Measurements from ENCODE around the gene ATP2C2.

Gene ATP2C2

DNA sequence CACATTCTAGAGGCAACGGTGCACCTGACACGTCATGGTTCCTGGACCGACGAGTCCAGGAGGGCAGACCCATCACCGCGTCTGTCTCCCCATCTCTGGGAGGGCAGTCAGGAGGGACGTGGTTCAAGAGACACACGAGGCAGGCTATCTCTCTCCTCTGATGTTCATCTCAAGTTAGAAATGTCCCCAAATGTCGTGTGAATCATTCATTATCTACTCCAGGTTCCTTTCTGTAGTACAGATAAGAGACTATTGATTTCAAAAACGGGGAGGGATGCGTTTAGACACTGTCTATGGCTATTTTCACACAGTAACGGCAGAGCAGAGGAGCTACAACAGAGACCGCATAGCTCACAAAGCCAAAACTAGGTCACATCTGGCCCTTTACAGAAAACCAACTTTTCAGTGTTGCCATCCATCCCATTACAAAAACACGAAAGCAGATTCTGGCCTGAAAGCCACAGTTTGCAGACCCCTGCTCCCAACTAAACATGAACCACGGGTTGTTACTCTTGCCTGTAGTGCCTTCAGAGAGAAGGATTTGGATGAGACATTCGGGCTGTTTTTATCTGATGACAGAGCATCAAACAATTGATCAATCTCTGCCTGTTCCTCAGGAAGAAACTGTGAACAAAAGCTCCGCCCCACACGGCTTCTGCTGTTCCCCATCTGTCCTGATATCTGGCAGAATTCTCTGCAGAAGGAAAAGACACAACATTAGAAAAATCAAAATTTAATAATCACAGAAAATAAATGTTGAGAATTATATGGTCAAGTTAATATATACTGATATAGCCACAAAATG lies 129.3 kb downstream of the ATP2C2 start:
- DNase-seq (ENCODE audit: low read depth in 2 of 2) = no peak

DNA sequence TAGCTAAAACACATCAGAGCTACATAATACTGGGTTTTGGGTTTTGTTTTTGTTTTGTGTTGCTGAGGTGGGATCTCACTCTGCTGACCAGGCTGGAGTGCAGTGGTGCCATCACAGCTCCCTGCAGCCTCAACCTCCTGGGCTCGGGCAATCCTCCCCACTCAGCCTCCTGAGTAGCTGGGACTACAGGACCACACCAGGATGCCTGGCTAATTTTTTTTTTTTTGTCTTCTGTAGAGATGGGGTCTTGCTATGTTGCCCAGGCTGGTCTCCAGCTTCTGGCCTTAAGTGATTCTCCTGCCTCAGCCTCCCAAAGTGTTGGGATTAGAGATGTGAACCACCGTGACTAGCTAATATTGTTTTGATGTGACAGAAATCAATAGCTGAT lies 129.9 kb downstream of the ATP2C2 start:
- DNase-seq (ENCODE audit: low read depth in 2 of 2) = no peak

DNA sequence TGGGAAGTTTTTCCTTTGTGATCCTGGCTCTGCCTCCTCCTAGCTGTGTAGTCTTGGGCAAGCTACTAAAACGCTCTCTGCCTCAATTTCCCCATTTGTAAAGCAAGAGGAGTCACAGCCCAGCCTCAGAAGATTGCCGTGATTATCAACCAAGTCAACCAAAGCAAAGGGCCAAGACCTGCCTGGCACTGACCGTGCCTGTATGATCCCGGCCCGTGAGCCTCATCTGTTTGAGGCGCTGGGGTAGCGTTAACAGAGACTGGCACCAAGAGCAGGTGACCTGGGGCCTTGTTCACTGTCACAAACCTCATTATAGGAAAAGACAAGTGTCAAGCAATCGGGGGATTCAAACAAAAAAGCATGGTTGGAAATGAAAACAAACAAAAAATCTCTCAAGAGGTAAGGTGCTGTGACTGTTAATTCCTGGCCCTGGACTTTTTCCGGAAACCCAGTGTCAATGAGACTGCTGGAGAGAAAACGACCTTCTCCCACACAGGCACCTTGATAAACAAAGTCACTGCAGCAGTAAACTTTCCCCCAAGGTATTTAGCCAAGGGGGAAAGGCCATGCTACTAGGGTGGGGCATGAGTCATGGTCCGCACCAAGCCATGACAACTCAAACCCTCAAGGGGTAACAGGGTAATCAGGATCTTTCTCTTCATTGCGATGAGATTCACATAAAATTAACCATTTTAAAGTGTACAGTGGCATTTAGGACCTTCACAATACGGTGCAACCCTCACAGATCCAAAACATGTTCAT lies 130.7 kb downstream of the ATP2C2 start:
- no peak for DNase-seq (ENCODE audit: low read depth in 2 of 2)

DNA sequence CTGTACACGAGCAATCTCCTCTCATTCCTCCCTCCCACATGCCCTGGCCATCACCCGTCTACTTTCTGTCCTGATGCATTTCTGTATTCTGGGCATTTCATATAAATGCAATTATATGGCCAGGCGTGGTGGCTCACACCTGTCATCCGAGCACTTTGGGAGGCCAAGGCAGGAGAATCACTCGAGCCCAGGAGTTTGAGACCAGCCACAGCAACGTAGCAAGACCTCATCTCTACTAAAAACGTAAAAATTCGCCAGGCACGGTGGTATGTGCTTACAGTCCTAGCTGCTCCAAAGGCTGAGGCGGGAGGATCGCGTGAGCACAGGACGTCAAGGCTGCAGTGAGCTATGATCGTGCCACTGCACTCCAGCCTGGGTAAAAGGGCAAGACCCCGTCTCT lies 131.3 kb downstream of the ATP2C2 start:
- no peak for DNase-seq (ENCODE audit: low read depth in 2 of 2)

DNA sequence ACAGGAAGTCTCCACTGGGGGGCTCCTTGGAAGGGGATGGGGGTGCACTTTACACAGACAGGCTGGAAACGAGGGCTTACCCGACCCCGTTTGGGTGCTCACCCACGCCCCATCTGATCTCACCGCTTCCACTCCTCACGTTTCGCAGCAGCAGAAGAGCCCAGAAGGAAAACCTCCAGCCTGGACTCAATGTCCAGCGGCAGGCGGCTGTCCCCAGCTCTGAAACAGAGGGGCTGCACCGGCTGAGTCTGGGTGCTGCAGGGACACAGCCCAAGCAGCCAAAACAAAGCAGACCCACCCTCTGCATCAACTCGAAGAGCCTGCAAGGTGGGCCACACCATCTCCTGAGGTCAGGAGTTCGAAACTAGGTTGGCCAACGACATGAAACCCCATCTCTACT lies 132.2 kb downstream of the ATP2C2 start:
- DNase-seq (ENCODE audit: low read depth in 2 of 2) = no peak

DNA sequence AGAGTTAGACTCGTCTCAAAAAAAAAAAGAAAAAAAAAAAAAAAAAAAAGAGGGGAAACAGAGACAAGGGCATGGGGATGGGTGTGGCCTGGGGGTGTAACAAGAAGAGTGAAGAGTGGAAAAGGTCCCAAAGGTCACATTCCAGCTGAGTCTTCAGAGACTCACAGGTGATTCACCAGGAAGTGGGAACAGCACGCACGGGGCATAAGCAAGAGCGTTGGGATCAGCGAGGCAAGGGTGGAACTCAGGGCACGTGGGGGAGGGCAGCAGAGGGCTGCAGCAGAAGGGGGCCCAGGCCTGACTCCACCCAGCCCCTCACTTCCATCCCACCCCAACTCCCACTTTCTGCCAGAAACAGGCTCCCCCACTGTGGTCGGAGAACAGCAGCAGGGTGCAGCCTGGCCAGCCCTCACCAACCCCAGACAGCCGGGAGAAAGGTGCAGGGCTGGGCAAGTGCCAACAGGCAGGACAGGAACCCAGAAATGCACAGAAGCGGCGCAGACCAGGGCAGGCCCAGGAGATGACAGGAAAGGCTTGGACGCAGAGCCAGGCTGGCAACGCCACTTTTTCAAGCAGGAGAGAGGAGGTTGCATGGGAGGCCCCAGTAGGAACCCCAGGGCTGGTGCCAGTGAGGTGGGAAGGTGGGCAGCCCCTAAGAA lies 132.9 kb downstream of the ATP2C2 start:
- no peak for DNase-seq (ENCODE audit: low read depth in 2 of 2)

DNA sequence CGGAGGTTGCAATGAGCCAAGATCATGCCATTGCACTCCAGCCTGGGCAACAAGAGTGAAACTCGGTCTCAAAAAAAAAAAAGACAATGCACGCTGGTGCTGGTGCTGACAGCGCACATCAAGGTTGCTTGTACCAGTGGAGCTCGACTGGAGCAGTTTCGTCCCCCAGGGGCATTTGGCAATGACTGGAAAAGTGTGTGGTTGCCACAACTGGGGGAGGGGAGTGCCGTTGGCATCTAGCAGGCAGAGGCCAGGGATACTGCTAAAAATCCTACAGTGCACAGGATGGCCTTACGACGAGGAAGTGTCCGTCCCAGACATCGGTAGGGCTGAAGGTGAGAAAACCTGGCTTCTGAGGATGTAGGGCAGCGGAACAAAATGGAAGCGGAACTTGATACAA lies 133.7 kb downstream of the ATP2C2 start:
- no peak for DNase-seq (ENCODE audit: low read depth in 2 of 2)

DNA sequence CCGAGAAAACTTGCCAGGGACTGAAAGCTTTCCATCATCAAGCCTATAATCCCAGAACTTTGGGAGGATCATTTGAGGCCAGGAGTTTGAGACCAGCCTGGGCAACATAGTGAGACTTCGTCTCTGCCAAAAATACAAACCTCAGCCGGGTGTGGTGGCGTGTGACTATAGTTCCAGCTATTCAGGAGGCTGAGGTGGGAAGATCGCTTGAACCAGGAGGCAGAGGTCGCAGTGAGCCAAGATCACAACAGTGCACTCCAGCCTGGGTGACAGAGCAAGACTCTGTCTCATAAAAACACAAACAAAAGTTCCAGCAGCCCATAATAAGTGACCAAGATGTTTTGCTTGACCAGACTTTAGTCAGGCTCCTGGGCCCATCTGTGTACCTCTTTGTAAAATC lies 134.2 kb downstream of the ATP2C2 start:
- DNase-seq (ENCODE audit: low read depth in 2 of 2) = no peak

DNA sequence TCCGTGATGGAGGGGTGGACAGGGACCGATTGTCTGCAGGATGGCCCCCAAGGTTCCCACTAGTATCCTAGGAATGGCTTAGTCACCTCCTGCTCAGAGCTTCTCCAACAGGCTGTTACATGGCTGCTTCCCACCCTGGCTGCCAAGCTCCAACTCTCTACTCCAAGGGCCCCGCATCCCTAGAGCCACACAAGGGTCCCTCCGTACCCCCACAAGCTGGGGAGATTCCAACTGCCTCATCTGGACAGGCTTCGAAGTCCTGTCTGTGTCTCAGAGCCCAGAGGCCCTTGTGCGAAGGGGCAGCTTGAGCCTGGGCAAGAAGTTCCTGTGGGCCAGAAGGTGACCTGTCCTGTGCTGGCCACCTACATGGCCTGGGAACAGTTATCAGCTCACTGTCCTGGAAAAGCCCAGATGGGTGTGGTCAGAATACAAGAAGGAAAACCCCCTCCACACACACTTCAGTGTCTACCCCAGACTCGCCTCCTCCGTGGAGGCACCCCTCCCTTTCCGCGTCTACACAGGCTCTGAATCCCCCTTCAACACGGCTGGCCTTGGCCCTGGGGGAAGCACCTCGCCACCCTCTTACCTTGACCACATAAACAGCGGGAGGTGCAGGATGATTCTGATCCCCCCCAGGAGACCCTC lies 135.5 kb downstream of the ATP2C2 start:
- no peak for DNase-seq (ENCODE audit: low read depth in 2 of 2)

DNA sequence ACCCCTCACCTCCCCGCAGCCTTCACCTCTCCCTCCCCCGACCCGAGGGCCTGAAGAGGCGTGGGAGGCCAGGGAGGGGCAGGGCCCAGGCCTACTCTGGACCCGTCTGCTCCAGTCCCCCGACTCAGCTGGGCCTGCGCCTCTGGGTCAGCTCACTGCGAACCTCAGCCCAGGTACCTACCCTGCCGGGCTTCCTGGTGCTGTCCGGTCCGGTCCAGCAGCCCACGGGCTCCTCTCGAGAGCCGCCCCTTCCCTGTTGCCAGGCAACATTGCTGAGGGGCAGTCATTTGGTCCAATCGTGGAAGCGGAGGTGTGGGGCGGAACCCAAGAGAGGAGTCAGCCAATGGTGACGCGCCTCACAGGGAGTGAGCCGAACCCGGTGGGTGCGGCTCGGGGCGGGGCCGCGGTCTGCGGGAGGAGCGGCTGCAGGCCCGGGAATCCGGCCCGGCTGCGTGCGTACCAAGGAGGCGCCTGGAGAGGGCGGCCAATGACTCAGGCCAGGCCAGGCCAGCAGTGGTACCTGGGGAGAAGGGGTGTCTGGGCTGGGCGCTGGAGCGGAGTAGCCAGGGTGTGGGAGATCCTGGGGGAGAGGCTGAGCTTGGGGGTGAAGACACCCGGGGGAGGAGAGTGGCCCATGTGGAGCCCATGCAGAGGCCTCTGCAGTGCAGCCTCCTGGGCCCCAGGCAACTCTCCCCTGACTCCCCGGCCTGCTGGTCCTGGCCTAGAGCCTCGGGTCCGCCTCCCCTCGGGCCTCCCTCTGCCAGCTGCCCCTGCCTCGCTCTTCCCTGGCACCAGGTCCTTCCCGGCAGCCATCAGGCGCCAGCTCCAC lies 136.3 kb downstream of the ATP2C2 start, which contains the start of gene MEAK7:
MEAK7 (minus strand) TSS at position 240 of the 829 bp plus-strand sequence. CDS start 6,573 bp downstream, outside the sequence.
- DNase-seq (ENCODE audit: low read depth in 2 of 2) = peak; percentile 97

DNA sequence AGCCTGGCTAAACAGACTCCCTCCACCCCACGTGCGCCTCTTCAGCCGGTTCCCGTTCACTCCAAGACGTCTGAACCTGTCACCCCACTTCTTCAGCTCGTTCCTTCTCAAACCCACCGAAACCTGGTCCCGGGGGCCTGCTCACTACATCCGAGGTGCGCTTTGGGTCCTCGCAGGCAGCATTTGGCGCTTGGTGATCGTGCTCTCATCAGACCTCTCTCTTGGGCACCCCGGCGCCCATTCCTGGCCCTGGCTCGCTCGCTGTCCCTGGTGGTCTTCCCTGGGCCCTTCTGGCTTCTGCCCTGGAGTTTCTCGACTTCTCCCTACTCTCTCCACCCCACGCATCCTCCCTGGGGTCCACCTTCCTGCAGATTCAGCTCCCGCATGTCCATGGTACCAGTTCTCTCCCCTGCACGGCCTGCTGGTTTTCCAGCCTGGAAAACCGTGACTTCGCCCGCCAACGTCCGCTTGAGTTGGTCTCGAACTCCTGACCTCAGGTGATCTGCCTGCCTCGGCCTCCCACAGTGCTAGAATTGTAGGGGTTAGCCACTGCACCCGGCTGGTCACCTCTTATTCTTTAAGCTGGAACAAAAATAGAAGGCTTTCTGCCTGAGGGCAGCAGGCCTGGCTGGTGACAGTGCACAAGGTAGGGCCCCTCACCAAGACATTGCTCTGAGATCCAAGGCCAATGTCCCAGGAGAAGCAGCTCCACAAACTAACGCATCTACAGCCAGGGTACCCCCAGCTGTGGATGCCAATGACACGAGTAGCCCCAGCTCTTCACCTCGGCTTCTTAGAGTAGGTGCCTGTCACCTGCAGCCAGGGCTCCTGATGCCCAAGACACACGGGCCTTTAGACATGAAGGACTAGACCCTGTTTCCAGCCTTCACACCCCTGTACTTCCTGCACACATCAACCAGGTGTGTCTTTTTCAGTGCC lies 137.2 kb downstream of the ATP2C2 start:
- DNase-seq (ENCODE audit: low read depth in 2 of 2) = no peak

DNA sequence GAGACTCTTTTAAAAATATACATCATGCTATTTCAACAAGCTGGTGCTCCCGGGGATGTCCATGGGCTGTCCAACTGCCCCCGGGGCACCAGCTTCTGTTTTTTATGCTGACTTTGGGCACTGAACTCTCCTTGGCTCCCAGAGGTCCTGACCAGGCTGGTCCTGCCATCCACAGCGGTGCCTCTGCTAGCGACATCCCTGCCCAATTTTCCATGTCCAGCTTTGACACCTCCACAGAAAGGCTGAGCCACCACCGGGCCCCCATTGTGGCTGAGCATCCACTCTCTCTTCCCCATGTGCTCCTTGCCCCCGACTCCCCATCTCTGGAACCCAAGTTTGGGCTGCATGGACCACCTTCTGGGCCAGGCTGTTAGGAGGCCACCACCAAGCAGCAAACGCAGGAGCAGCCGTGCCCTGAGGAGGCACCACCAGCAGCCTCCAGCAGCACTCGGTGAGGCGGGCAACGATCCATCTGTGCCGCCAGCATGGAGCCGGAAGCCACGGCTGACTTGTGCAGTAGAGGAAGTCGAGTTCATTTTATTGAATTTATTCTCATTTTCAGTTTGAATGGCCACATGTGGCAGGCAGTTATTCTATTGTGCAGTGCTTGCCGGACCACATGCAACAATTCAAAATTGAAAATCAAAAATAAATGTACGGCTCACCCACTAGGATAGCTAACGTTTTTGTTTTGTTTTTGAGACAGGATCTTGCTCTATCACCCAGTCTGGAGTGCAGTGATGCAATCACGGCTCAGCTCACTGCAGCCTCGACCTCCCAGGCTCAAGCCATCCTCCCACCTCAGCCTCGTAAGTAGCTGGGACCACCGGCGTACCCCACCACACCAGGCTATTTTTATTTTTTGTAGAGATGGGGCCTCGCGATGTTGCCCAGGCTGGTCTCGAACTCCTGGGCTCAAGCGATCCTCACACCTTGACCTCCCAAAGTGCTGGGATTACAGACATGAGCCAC lies 139.0 kb downstream of the ATP2C2 start:
- DNase-seq (ENCODE audit: low read depth in 2 of 2) = no peak

DNA sequence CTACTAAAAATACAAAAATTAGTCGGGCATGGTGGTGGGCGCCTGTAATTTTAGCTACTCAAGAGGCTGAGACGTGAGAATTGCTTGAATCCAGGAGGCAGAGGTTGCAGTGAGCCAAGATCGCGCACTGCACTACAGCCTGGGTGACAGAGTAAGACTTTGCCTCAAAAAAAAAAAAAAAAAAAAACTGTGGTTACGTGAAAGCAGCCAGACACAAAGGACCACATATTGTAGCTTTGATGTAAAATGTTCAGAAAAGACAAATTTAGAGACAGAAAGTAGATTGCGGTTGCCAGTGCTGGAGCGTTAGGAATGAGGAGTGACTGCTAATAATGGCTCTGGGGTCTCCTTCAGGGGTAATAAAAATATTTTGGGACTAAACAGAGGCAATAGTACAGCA lies 140.2 kb downstream of the ATP2C2 start:
- DNase-seq (ENCODE audit: low read depth in 2 of 2) = no peak

DNA sequence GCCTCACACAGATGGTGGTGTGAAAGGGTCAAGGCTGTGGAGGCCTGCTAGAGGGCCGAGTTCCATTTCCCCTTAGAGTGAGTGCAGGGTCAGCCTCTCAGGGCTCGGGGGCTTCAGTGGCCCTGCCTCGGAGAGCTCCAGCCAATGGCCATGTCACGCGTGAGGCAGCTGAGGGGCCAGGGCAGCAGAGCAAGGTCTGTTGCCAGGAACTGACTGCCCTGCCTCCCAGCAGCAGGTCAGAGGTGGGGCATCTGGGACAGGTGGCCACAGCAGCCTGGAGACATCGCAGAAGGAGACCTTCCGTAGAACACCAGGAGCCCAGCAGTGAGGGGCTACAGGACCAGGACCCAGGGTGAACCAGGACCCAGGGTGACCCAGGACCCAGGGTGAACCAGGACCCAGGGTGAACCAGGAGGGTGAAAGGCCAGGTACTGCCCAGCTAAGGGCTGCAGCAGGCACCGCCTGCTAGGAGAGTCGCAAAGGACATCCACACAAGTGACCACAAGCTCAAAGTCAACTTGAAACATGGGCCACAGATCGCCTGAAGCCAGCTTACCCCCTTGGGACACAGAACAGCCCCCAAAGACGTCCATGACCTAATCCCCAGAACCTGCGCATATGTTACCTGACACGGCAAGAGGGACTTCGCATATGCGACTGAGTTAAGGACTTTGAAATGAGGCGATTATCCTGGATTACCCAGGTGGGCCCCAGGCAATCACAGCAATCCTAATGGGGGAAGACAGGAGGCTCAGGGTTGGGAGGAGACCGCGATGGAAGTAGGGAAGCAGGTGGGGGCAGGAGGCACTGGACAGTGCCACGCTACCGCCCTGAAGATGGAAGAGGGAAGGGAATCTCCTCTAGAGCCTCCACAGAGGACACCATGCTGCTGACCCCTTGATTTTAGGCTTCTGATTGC lies 141.0 kb downstream of the ATP2C2 start:
- DNase-seq (ENCODE audit: low read depth in 2 of 2) = no peak

DNA sequence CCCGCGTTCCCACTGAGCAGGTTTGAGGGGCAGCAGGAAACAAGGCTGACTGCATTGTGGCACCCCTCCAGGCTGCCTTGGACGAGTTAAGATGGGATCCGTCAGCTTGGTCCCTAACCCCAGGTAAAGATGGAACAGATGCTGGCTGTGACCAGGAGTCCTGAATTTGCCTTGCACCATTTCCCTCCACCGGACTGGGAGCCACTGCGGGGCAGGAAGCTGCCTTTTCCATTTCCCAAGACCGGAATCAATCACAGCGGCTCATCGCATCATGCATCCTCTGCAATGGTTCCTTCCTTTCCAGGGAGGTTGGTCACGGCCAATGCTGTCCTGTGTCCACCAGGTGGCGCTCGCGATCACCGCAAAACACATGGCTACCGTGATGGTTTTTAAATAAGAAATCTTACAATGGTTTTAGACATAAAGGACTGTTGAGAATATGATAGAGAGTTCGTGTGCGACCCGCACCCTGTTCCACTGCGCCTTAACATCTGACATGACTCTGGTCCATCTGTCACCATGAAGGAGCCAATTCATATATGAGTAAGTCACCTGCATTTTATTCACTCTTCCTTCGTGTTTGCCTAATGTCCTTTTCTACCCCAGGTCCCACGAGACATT lies 143.0 kb downstream of the ATP2C2 start:
- peak; percentile 63 to 72 for DNase-seq (ENCODE audit: low read depth in 2 of 2)

DNA sequence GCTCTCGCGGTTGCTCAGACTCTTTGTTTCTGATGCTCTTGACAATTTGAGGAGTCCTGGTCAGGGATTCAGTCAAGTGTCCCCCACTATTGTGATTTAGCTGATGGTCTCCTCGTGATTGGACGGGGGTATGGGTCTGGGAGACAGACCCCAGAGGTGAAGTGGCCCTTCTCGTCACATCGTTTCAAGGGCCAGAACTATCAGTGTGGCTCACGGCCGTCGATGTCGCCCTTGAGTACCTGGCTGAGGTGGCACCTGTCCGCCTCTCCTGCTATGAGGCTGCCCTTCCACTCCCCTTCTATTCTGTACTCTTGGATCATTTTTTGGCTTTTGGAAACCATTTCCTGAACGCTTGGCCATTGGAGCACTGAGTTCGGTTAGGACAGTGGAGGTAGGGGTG lies 143.5 kb downstream of the ATP2C2 start:
- no peak for DNase-seq (ENCODE audit: low read depth in 2 of 2)

DNA sequence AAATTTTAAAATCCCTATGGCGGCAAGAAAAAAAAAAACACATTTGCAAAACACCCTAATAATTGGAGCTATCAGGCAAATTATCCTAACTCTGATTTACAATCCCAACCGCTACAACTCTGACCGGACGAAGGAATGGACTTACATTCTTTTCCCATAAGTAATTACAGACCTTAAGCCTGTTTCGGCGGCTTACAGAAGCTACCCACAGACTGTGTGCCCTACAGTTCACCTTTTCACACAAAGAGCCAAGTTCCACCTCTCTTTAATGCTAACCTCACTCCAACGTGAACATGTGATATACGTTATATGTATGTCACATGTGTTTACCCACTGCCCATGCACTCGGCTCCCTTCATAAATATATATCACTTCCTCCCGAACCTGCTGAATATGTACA lies 144.8 kb downstream of the ATP2C2 start:
- no peak for DNase-seq (ENCODE audit: low read depth in 2 of 2)

All from stimulated activated CD8-positive, alpha-beta memory T cell treated with anti-CD3 and anti-CD28 coated beads, Interleukin-15, amount 100 ng/mL, for 48 hours (primary cell).